ENCODE results near the gene CDK5RAP2. TPM values are rescaled to one million over a fixed set of nuclear protein-coding genes. Genes with fewer than 3 reads are reported as not detected.

CDK5RAP2 gene
- total RNA-seq, 1 donor from 2014 or later, result 16.8 TPM

- FAIRE-seq, result peak; percentile 58
- DNase-seq (ENCODE audit: low read depth), result no peak
- Histone ChIP-seq H3K36me3 (ENCODE audit: control insufficient read depth, insufficient read depth, low read length) (peaks cover 8% of the 10 kb centered on the region), H3K4me3 (ENCODE audit: low read depth, low read length) (no peak overlapping the region), H3K27me3 (ENCODE audit: control insufficient read depth, insufficient read depth, low read length) (no peaks in the 10 kb centered on the region)
- TF ChIP-seq CTCF (IDR thresholded peaks at IDR 0.05; ENCODE audit: insufficient read depth, low read length, severe bottlenecking), result no peak
Measured at GRCh38 chr9:120411862-120412424, 168.0 kb downstream of the CDK5RAP2 start.

- Histone ChIP-seq H3K4me3 (ENCODE audit: low read depth, low read length) (no peak overlapping the region), H3K36me3 (ENCODE audit: control insufficient read depth, insufficient read depth, low read length) (peaks cover 9% of the 10 kb centered on the region), H3K27me3 (ENCODE audit: control insufficient read depth, insufficient read depth, low read length) (no peaks in the 10 kb centered on the region)
- FAIRE-seq (no peak), DNase-seq (ENCODE audit: low read depth) (no peak)
- TF ChIP-seq CTCF (IDR thresholded peaks at IDR 0.05; ENCODE audit: insufficient read depth, low read length, severe bottlenecking), result no peak
Measured at GRCh38 chr9:120410925-120411501, 169.0 kb downstream of the CDK5RAP2 start.

- no peak for DNase-seq (ENCODE audit: low read depth)
- FAIRE-seq, result no peak
- Histone ChIP-seq H3K27me3 (ENCODE audit: control insufficient read depth, insufficient read depth, low read length) (no peaks in the 10 kb centered on the region), H3K4me3 (ENCODE audit: low read depth, low read length) (no peak overlapping the region), H3K36me3 (ENCODE audit: control insufficient read depth, insufficient read depth, low read length) (peaks cover 9% of the 10 kb centered on the region)
- TF ChIP-seq CTCF (IDR thresholded peaks at IDR 0.05; ENCODE audit: insufficient read depth, low read length, severe bottlenecking), result no peak
Measured at GRCh38 chr9:120408680-120409258, 171.2 kb downstream of the CDK5RAP2 start.

- no peaks in the 10 kb centered on the region for H3K27me3 ChIP-seq (ENCODE audit: control insufficient read depth, insufficient read depth, low read length)
- peaks cover 13% of the 10 kb centered on the region for H3K36me3 ChIP-seq (ENCODE audit: control insufficient read depth, insufficient read depth, low read length)
- H3K4me3 ChIP-seq (ENCODE audit: low read depth, low read length), result no peak overlapping the region
- FAIRE-seq (no peak), DNase-seq (ENCODE audit: low read depth) (no peak)
- TF ChIP-seq CTCF (IDR thresholded peaks at IDR 0.05; ENCODE audit: insufficient read depth, low read length, severe bottlenecking), result no peak
Measured at GRCh38 chr9:120405860-120406259, 174.1 kb downstream of the CDK5RAP2 start.

- no peaks in the 10 kb centered on the region for H3K27me3 ChIP-seq (ENCODE audit: control insufficient read depth, insufficient read depth, low read length)
- H3K36me3 ChIP-seq (ENCODE audit: control insufficient read depth, insufficient read depth, low read length), result peaks cover 15% of the 10 kb centered on the region
- FAIRE-seq, result no peak
- no peak overlapping the region for H3K4me3 ChIP-seq (ENCODE audit: low read depth, low read length)
- TF ChIP-seq CTCF (IDR thresholded peaks at IDR 0.05; ENCODE audit: insufficient read depth, low read length, severe bottlenecking), result no peak
- DNase-seq (ENCODE audit: low read depth), result no peak
Measured at GRCh38 chr9:120405134-120405533, 174.8 kb downstream of the CDK5RAP2 start.

- Histone ChIP-seq H3K4me3 (ENCODE audit: low read depth, low read length) (no peak overlapping the region), H3K36me3 (ENCODE audit: control insufficient read depth, insufficient read depth, low read length) (peaks cover 14% of the 10 kb centered on the region), H3K27me3 (ENCODE audit: control insufficient read depth, insufficient read depth, low read length) (no peaks in the 10 kb centered on the region)
- DNase-seq (ENCODE audit: low read depth) (no peak), FAIRE-seq (no peak)
- TF ChIP-seq CTCF (IDR thresholded peaks at IDR 0.05; ENCODE audit: insufficient read depth, low read length, severe bottlenecking), result no peak
Measured at GRCh38 chr9:120403543-120403856, 176.5 kb downstream of the CDK5RAP2 start.
